Esophagus muscularis mucosa (tissue), 3 donors: ENCODE measurements around the gene TP53.

ENCODE experiments used
- CTCF ChIP-seq, 3 experiments: fragments of 200-600 bp in 2 of 3; fragments of 450-650 bp in 1 of 3; sonication (generic) in 2 of 3; IDR thresholded peaks; one replicate each; pipeline ENCODE4 v1.5.1; 2017 to 2019; ENCODE audit warnings: antibody characterized with exemption in 3 of 3, mild to moderate bottlenecking in 2 of 3, moderate library complexity in 1 of 3
- EP300 ChIP-seq: sonication (generic); formaldehyde crosslinking; IDR thresholded peaks from one replicate; pipeline ENCODE4 v1.6.1; 2017; ENCODE audit warnings: antibody characterized with exemption

- TF ChIP-seq EP300 (no peak), CTCF (IDR thresholded peaks at IDR 0.05) (no peak)
These were observed 42.5 kb upstream of the TP53 start for GRCh38 chr17:7729816-7730215.
